ENCODE data around the gene GABBR1.

GABBR1 gene

DNA sequence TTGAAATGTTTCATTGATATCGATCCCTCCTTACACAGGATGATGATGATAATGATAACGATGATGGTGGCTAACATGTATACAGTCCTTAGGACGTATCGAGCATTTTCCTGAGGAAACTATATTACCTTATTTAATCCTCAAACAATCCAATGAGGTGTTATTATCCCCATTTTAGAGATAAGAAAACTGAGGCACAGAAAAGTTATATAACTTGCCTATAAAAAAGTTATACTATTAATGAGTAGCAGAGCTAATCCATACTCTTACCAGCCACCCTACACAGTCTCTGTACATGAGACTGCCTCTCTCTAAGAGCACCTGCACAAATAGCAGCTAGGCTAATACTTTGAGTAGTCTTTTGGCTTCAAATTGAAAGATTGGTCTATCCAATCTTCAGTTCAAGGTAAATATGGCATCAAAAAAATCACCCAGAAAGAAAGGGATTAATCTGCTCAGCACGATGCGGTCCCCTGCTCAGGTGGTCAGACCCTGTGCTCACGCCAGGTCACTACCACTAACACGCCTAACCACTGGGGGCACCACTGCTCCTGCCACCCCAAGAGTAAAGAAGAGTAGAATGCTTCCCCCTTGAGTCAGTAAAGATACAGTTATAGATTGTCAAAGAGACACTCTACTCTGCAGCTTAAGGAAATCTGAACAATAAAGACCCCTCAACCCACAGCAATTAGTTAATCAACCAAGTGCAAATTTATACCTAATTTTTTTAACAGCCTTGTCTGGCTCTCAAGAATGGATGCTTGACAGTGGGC is 15.0 kb downstream of the GABBR1 start:
- no peak for DNase-seq

GRCh38 chr6:29611426-29611825 is 21.6 kb downstream of the GABBR1 start:
- peak in 1 of 2 donors; percentile 44 for DNase-seq

GRCh38 chr6:29610540-29610939 is 22.4 kb downstream of the GABBR1 start:
- no peak for DNase-seq

GRCh38 chr6:29608131-29608530 is 24.9 kb downstream of the GABBR1 start:
- DNase-seq, result no peak

DNA sequence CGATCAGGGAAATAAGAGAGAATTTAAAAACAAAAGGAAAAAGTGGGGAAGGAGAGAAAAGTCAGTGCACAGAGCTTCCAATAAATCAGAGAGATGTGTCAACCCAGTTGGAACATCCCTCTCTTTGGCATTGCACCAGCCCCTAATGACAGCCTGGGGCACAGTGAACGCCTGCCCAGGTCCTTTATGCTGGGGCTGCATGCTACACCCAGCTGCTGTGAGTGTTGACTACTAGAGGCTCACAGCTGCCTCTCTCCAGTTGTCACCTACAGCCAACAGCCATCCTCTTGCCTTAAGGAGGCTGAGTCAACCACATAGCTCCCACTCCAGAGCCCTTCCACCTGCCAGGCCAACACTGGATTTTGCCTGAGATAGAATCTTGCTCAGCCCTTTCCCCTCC is 29.1 kb downstream of the GABBR1 start:
- no peak for DNase-seq

GRCh38 chr6:29603456-29603855 is 29.5 kb downstream of the GABBR1 start:
- no peak for DNase-seq

GRCh38 chr6:29602564-29603361 is 30.2 kb downstream of the GABBR1 start:
- peak in 1 of 2 donors; percentile 42 for DNase-seq

- no peak for DNase-seq
Measured at GRCh38 chr6:29598172-29598747, 34.7 kb downstream of the GABBR1 start.

- DNase-seq, result no peak
Measured at GRCh38 chr6:29597184-29597583, 35.8 kb downstream of the GABBR1 start.

DNA sequence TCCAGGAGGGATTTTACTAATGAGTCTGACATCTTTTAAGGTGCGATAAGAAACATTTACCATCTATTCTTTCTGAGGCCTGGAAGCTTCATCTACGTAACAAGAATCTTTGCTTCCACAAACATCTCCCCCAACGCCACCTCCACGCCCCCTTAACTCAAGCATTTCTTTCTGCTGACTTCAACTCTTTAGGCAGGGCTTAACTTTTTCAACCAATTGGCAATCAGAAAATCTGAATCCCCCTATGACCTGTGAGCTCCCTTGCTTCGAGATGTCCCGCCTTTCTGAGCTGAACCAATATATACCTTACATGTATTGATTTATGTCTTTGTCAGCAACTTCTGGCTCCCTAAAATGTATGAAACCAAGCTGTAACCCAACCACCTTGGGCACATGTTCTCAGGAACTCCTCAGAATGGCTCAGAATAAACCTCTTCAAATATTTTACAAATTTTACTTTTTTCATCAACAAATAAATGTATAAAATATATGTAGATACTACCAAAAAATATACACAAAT is 36.5 kb downstream of the GABBR1 start:
- no peak for DNase-seq

- DNase-seq, result no peak
Measured at GRCh38 chr6:29593199-29593855, 39.7 kb downstream of the GABBR1 start.

DNA sequence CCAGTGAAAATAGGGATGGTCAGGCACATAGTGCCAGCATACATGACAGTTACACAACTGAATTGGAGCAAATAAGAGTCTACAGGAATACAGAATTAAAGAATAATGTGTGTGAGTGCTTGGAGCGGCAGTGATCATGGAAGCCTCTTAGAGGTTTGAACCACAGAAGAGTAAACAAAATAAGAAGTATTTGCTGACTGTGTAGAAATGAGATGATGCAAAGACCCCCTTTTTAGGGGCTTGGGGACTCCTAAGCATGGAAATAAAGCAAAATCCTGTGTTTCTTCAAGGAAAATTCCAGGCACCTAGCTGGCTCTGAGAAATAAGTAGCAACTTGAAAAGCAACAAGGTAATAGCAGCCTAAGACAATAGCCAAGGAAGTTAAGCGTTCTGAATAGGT is 41.3 kb downstream of the GABBR1 start:
- DNase-seq, result no peak

- no peak for DNase-seq
Measured at GRCh38 chr6:29590218-29590808, 42.7 kb downstream of the GABBR1 start.

DNA sequence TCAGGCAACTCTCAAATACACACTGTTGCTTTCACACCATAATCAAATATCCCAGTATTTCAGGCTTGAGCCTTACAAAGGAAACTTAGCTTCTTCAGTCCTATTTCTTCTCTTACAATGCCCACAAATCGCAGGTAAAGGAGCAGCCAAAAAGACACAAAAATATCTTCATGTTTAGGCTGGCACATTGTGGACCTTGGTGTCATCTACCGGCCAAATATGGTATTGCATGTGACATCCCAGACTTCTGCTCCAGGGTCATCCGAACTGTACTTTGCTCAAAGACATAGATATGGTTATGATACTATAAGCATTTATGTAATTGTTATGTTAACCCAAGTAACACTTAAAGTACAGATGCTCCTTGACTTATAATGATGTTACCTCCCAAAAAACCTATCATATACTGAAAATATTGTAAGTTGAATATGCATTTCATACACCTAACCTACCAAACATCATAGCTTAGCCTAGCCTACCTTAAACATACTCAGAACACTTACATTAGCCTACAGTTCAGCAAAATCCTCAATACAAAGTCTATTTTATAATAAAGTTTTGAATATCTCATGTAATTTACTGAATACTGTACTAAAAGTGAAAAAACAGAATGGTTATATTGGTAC is 43.4 kb downstream of the GABBR1 start:
- peak in 1 of 2 donors; percentile 20 for DNase-seq

GRCh38 chr6:29584821-29585220 is 48.2 kb downstream of the GABBR1 start, which contains the start of gene OR2H2:
OR2H2 (plus strand) TSS chr6:29585121; CDS start chr6:29587945, 2,824 bp downstream.
- DNase-seq, result no peak

DNA sequence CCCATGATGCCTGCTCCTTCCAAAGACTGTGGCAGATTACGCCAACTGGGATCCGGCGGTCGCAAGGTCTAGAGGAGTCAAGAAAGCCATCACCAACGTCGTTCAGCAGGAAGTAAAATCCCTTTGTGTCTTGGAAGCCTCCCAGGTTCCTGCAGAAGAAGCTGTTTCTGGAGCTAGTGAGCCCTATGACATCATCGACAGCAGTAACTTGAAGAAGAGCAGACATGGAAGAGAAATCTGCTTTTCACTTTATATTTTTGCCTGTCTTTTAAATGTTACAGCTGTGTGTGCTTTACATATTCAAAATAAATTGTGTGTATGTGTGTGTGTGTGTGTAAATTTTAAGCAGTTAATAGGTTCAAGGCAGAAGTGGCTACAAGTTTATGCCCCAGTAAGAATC is 55.4 kb downstream of the GABBR1 start:
- DNase-seq, result no peak

DNA sequence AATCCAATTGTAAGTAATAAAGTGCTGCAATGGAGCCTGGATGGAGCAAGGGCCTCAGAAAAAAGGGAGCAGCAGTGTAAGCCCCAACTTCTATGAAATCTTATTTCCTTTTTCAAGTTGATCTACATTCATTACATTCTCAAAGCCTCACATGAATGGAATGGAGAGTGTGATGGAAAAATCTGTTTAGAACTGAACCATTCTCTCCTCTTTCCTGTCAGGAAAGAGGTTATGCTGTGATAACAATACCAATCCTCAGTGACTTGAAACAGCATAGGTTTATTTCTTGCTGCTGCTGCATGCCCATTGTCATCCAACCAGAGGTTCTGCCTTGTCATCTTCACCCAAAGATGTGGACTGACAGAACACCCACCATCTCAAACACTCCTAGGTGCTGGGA is 56.9 kb downstream of the GABBR1 start:
- no peak for DNase-seq

DNA sequence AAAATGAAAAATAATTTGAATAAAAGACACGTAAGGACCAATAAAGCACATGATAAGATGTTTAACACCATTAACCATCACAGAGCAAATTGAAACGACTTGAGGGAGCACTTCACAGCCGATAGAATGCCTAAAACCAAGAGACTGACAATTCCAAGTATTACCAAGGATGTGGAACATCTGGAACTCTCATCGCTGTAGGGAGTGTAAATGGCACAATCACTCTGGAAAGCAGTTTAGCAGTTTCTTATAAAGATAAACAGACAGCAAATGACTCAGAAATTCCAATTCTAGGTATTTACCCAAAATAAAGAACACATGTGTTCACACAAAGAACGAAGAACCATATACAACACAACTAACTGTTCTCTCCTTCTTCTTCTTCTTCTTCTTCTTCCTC is 65.0 kb downstream of the GABBR1 start:
- no peak for DNase-seq

GRCh38 chr6:29567541-29567940 is 65.4 kb downstream of the GABBR1 start:
- no peak for DNase-seq

GRCh38 chr6:29566856-29567255 is 66.1 kb downstream of the GABBR1 start:
- no peak for DNase-seq

- no peak for DNase-seq
Measured at GRCh38 chr6:29564875-29565274, 68.1 kb downstream of the GABBR1 start.

GRCh38 chr6:29563435-29563965 is 69.5 kb downstream of the GABBR1 start:
- no peak for DNase-seq

Data from hippocampal formation (tissue), 2 donors.